Hepatocyte (in vitro differentiated cells): Measurements from ENCODE around the gene PTPN5. TPM values are rescaled to one million over a fixed set of nuclear protein-coding genes. Genes with fewer than 3 reads are reported as not detected.
A peak's percentile ranks its signal among the peaks of the same experiment; 100 is the strongest.

ENCODE experiments used
- DNase-seq: peaks from one replicate; pipeline ENCODE4 v3.0.0-alpha.2; 2016; ENCODE audit warnings: low spot score
- H2AFZ ChIP-seq: fragments of 200-600 bp; sonication (generic); 2 replicates; pipeline ENCODE4 v1.6.0; 2016; ENCODE audit warnings: antibody characterized with exemption, mild to moderate bottlenecking
- H3K27ac ChIP-seq: fragments of 200-600 bp; sonication (generic); 2 replicates; pipeline ENCODE4 v1.5.1; 2016; ENCODE audit warnings: mild to moderate bottlenecking
- H3K27me3 ChIP-seq: fragments of 200-600 bp; sonication (generic); 2 replicates; pipeline ENCODE4 v1.6.1; 2016
- H3K36me3 ChIP-seq: fragments of 200-600 bp; sonication (generic); replicated peaks from 2 replicates; pipeline ENCODE4 v1.5.1; 2016; ENCODE audit warnings: low read depth; ENCODE audit not compliant: insufficient read depth
- H3K4me1 ChIP-seq: fragments of 200-600 bp; sonication (generic); 2 replicates; pipeline ENCODE4 v1.5.1; 2016; ENCODE audit warnings: mild to moderate bottlenecking, moderate library complexity; ENCODE audit not compliant: insufficient read depth
- H3K4me2 ChIP-seq: fragments of 200-600 bp; sonication (generic); 2 replicates; pipeline ENCODE4 v1.6.0; 2016
- H3K4me3 ChIP-seq: fragments of 200-600 bp; sonication (generic); 2 replicates; pipeline ENCODE4 v1.5.1; 2016; ENCODE audit warnings: mild to moderate bottlenecking
- H3K79me2 ChIP-seq: fragments of 200-600 bp; sonication (generic); 2 replicates; pipeline ENCODE4 v1.6.0; 2017; ENCODE audit warnings: mild to moderate bottlenecking
- H3K9me2 ChIP-seq: fragments of 200-600 bp; sonication (generic); replicated peaks from 2 replicates; pipeline ENCODE4 v1.6.0; 2017; ENCODE audit warnings: mild to moderate bottlenecking; ENCODE audit not compliant: insufficient read depth
- H3K9me3 ChIP-seq: fragments of 200-600 bp; sonication (generic); 2 replicates; pipeline ENCODE4 v1.5.1; 2016; ENCODE audit warnings: low read depth, mild to moderate bottlenecking
- H4K20me1 ChIP-seq: fragments of 200-600 bp; sonication (generic); 2 replicates; pipeline ENCODE4 v1.6.0; 2016; ENCODE audit warnings: mild to moderate bottlenecking; ENCODE audit not compliant: insufficient read depth, poor library complexity, severe bottlenecking
- EZH2 ChIP-seq: fragments of 200-600 bp; sonication (generic); IDR thresholded peaks from 2 replicates; pipeline ENCODE4 v1.6.1; 2016; ENCODE audit warnings: antibody characterized with exemption, mild to moderate bottlenecking, borderline replicate concordance
- EZH2phosphoT487 ChIP-seq: fragments of 200-600 bp; sonication (generic); IDR thresholded peaks from one replicate; pipeline ENCODE4 v1.6.1; 2018; ENCODE audit warnings: antibody characterized with exemption, mild to moderate bottlenecking, low read depth, moderate library complexity; ENCODE audit not compliant: unreplicated experiment, severe bottlenecking
- WGBS: methylation state at CpG from one replicate; pipeline ENCODE4 v1.1.6; 2016; ENCODE audit warnings: low lambda C conversion rate; ENCODE audit errors: missing lambda C conversion rate; 5-methylcytosine and 5-hydroxymethylcytosine counted together
- polyA plus RNA-seq: library from polyadenylated mRNA; unstranded; fragments of >200 nt; fragmentation: Nextera tagmentation; extraction: Ambion mirVana; gene quantifications from 2 replicates; pipeline ENCODE4 v1.2.1, GENCODE V29; 2016
- total RNA-seq: library from RNA; depleted of rRNA; stranded (reverse); fragments of >200 nt; gene quantifications from 2 replicates; pipeline ENCODE4 v1.2.3, GENCODE V29; 2014
- TF ChIP-seq, protein P1 (sequence below): fragments of 200-600 bp; sonication (generic); IDR thresholded peaks from 2 replicates; pipeline ENCODE4 v1.5.1; 2016; ENCODE audit warnings: antibody characterized with exemption, mild to moderate bottlenecking; ENCODE audit not compliant: poor library complexity

PTPN5 gene
- total and polyA plus RNA-seq, 2 experiments from 2014 or later, result 0.22 to 0.90 TPM

DNA sequence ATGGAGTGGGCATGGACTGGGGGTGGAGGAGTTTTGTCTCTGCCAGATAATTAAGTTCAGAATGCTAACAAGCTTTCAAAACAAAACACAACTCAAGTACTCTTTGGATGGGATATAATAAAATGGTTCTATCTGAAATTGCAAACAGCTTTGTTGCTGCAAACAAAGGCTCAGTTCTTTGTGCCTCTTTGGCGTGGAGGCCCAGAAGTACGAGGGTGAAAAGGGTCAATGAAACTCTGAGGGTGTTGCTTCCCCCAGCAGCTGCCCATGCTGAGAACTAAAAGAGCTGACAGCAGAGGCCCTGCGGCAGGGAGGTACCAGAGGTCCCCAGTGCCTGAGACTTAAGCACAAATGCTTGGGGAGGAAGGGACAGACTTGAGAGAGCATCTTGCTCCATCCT is 39.1 kb downstream of the PTPN5 start:
- H3K36me3 ChIP-seq, result no peaks in the 10 kb centered on the region
- no peak for TF ChIP-seq EZH2
- H3K4me3 ChIP-seq, result no peak overlapping the region
- no peaks in the 10 kb centered on the region for H3K9me2 ChIP-seq
- no peaks in the 10 kb centered on the region for H3K9me3 ChIP-seq
- no peak for DNase-seq
- H3K4me2 ChIP-seq, result no peak overlapping the region
- H3K4me1 ChIP-seq, result peaks cover 3% of the 10 kb centered on the region
- H3K27ac ChIP-seq, result peak overlapping the region; percentile 34
- no peaks in the 10 kb centered on the region for H3K27me3 ChIP-seq
- no peaks in the 10 kb centered on the region for H4K20me1 ChIP-seq
- 44% methylated on average over 3 of the region's 3 CpGs for WGBS
- no peaks in the 10 kb centered on the region for H3K79me2 ChIP-seq
- no peak overlapping the region for H2AFZ ChIP-seq

GRCh38 chr11:18750944-18751343 is 40.7 kb downstream of the PTPN5 start:
- Histone ChIP-seq H3K36me3 (no peaks in the 10 kb centered on the region), H3K27me3 (no peaks in the 10 kb centered on the region), H4K20me1 (no peaks in the 10 kb centered on the region), H3K4me3 (no peak overlapping the region), H3K79me2 (no peaks in the 10 kb centered on the region), H3K27ac (no peak overlapping the region), H3K9me3 (no peaks in the 10 kb centered on the region), H3K4me1 (peaks cover 3% of the 10 kb centered on the region), H2AFZ (no peak overlapping the region), H3K4me2 (no peak overlapping the region), H3K9me2 (no peaks in the 10 kb centered on the region)
- 96% methylated on average over 3 of the region's 3 CpGs for WGBS
- DNase-seq, result no peak
- TF ChIP-seq EZH2phosphoT487 (no peak), EZH2 (no peak)
- TF ChIP-seq, protein P1, sequence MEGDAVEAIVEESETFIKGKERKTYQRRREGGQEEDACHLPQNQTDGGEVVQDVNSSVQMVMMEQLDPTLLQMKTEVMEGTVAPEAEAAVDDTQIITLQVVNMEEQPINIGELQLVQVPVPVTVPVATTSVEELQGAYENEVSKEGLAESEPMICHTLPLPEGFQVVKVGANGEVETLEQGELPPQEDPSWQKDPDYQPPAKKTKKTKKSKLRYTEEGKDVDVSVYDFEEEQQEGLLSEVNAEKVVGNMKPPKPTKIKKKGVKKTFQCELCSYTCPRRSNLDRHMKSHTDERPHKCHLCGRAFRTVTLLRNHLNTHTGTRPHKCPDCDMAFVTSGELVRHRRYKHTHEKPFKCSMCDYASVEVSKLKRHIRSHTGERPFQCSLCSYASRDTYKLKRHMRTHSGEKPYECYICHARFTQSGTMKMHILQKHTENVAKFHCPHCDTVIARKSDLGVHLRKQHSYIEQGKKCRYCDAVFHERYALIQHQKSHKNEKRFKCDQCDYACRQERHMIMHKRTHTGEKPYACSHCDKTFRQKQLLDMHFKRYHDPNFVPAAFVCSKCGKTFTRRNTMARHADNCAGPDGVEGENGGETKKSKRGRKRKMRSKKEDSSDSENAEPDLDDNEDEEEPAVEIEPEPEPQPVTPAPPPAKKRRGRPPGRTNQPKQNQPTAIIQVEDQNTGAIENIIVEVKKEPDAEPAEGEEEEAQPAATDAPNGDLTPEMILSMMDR, result no peak

DNA sequence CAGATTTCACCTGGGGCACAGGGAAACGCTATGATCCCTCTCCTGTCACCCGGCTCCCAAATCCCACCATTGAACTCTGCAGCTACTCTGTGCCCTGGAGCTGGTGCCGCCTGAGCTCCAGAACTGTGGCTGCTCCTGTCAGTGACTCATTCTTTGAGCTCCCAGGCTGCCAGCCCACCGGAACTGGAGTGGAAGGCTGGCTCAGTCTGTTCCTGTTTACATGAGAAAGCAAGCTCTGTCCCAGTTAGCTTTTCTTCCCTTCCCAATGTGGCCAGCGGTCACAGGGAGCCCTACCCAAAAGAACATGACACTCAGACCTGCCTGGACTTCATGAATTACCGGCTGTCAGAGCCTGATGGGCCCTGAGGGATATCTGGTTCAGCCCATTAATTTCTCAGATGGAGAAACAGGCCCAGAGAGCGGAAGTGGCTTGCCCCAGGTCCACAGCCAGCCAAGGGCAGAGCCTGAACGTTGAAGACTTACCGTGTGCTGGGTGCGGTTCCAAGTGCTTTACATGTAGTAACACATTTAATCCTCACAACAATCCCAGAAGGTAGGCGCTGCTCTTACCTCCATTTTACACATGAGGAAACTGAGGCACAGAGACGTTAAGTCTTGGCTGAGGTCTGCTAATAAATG is 41.8 kb downstream of the PTPN5 start:
- DNase-seq, result peak; percentile 50
- Histone ChIP-seq H3K79me2 (no peaks in the 10 kb centered on the region), H4K20me1 (no peaks in the 10 kb centered on the region), H2AFZ (peak overlapping the region; percentile 63), H3K27me3 (no peaks in the 10 kb centered on the region), H3K9me3 (no peaks in the 10 kb centered on the region), H3K9me2 (no peaks in the 10 kb centered on the region), H3K4me3 (no peak overlapping the region), H3K4me2 (no peak overlapping the region), H3K36me3 (no peaks in the 10 kb centered on the region), H3K27ac (peak overlapping the region; percentile 55), H3K4me1 (peaks cover 3% of the 10 kb centered on the region)
- WGBS, result 66% methylated on average over 12 of the region's 12 CpGs
- TF ChIP-seq, protein P1, result no peak
- TF ChIP-seq EZH2 (no peak), EZH2phosphoT487 (no peak)

DNA sequence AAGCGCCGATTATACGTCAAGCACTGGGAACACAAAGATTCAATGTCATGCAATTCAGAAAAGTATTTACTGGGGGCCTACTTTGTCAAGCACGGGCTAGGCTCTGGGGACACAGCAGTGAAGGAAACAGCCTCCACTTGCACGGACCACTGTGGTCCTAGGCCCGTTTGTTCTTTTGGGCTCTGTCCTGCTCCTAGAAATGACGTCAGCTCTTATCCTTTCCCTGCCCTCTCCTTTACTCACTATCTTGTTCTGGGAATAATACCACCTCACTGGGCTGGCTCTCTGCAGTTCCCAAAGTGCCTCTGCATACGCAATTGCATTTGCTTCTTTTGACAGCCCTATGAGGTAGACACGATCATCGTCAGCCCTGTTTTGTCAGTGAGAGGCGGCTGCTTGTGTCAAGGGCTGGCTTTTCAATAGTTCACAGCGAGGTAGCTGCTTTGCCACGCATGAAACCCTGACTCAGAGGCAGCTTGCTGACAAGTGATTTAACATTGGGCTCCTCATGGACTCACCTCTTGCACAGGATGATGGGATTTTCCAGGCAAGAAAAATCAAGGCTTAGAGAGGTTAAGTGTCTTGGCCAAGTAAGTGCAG is 42.7 kb downstream of the PTPN5 start:
- 89% methylated on average over 13 of the region's 13 CpGs for WGBS
- TF ChIP-seq EZH2phosphoT487 (no peak), EZH2 (no peak)
- TF ChIP-seq, protein P1, result no peak
- no peaks in the 10 kb centered on the region for H4K20me1 ChIP-seq
- H2AFZ ChIP-seq, result no peak overlapping the region
- no peaks in the 10 kb centered on the region for H3K27me3 ChIP-seq
- H3K9me2 ChIP-seq, result no peaks in the 10 kb centered on the region
- no peak for DNase-seq
- H3K9me3 ChIP-seq, result no peaks in the 10 kb centered on the region
- H3K27ac ChIP-seq, result no peak overlapping the region
- peaks cover 3% of the 10 kb centered on the region for H3K4me1 ChIP-seq
- H3K36me3 ChIP-seq, result no peaks in the 10 kb centered on the region
- no peaks in the 10 kb centered on the region for H3K79me2 ChIP-seq
- H3K4me2 ChIP-seq, result no peak overlapping the region
- H3K4me3 ChIP-seq, result no peak overlapping the region
